NCI-H2029 (cell line): Measurements from ENCODE around the gene PAOX.

Experiments used
- DNase-seq: peaks from one replicate; lab custom pipeline; 2025; lab: John Stamatoyannopoulos, UW

Gene PAOX

GRCh38 chr10:133379152-133379800 lies at the start of gene PAOX:
Gene PAOX (plus strand): TSS chr10:133379262. CDS start chr10:133379317, 55 bp downstream.
- no peak for DNase-seq

GRCh38 chr10:133329491-133330202 lies 49.4 kb upstream of the PAOX start:
- peak; percentile 60 for DNase-seq

- no peak for DNase-seq
Measured at GRCh38 chr10:133332936-133333699, 45.9 kb upstream of the PAOX start.

GRCh38 chr10:133334503-133335245 lies 44.4 kb upstream of the PAOX start:
- DNase-seq: no peak

GRCh38 chr10:133335246-133336117 lies 43.6 kb upstream of the PAOX start:
- no peak for DNase-seq

- no peak for DNase-seq
Measured at GRCh38 chr10:133336118-133336576, 42.9 kb upstream of the PAOX start.

GRCh38 chr10:133336577-133337369 lies 42.3 kb upstream of the PAOX start, which contains the start of gene CALY:
Gene CALY (minus strand): TSS chr10:133336896. CDS start chr10:133328989, 7,907 bp downstream.
- no peak for DNase-seq

- no peak for DNase-seq
Measured at GRCh38 chr10:133337370-133337725, 41.7 kb upstream of the PAOX start.

- no peak for DNase-seq
Measured at GRCh38 chr10:133338080-133339071, 40.7 kb upstream of the PAOX start.

- no peak for DNase-seq
Measured at GRCh38 chr10:133339708-133340380, 39.2 kb upstream of the PAOX start.

GRCh38 chr10:133341983-133342382 lies 37.1 kb upstream of the PAOX start:
- DNase-seq: no peak

GRCh38 chr10:133342942-133343341 lies 36.1 kb upstream of the PAOX start:
- no peak for DNase-seq

- DNase-seq: no peak
Measured at GRCh38 chr10:133343558-133343957, 35.5 kb upstream of the PAOX start.

- no peak for DNase-seq
Measured at GRCh38 chr10:133344236-133344635, 34.8 kb upstream of the PAOX start.

GRCh38 chr10:133346413-133346812 lies 32.6 kb upstream of the PAOX start:
- DNase-seq: no peak

GRCh38 chr10:133347710-133348517 lies 31.1 kb upstream of the PAOX start:
- no peak for DNase-seq

GRCh38 chr10:133349160-133349568 lies 29.9 kb upstream of the PAOX start:
- DNase-seq: no peak
